AG10803 (cell line): ENCODE data around the gene LCTL.
"Not testable (repeated sequence)": the region's sequence is repeated elsewhere in the genome, so short reads cannot be mapped to it uniquely, and the experiment has no call there.

Experiments used
- DNase-seq: peaks from one replicate; pipeline ENCODE4 v3.0.0; 2010; ENCODE audit warnings: low read depth
- H3K4me3 ChIP-seq: 2 replicates; pipeline ENCODE4 v1.5.1; 2011; ENCODE audit warnings: mild to moderate bottlenecking, low read length, control low read depth
- CTCF ChIP-seq: conservative IDR thresholded peaks from 2 replicates; pipeline ENCODE4 v1.5.1; 2011; ENCODE audit warnings: mild to moderate bottlenecking, low read length, control low read depth, inconsistent platforms

LCTL gene

GRCh38 chr15:66502491-66502890, 63.3 kb downstream of the LCTL start:
- peak overlapping the region; percentile 98 for H3K4me3 ChIP-seq
- no peak for TF ChIP-seq CTCF
- DNase-seq = no peak

DNA sequence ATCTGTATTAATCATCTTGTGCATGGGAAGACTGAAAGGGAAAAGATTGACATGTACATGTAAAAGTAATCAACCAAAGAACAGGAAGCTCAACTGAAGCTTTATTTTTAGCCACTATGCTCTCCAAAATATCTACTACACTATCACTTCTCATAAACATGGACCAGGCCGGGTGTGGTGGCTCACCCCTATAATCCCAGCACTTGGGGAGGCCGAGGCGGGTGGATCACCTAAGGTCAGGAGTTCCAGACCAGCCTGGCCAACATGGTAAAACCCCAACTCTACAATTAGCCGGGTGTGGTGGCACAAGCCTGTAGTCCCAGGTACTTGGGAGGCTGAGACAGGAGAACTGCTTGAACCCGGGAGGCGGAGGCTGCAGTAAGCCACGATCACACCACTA, 65.5 kb downstream of the LCTL start:
- not testable (repeated sequence) for DNase-seq, H3K4me3 ChIP-seq

DNA sequence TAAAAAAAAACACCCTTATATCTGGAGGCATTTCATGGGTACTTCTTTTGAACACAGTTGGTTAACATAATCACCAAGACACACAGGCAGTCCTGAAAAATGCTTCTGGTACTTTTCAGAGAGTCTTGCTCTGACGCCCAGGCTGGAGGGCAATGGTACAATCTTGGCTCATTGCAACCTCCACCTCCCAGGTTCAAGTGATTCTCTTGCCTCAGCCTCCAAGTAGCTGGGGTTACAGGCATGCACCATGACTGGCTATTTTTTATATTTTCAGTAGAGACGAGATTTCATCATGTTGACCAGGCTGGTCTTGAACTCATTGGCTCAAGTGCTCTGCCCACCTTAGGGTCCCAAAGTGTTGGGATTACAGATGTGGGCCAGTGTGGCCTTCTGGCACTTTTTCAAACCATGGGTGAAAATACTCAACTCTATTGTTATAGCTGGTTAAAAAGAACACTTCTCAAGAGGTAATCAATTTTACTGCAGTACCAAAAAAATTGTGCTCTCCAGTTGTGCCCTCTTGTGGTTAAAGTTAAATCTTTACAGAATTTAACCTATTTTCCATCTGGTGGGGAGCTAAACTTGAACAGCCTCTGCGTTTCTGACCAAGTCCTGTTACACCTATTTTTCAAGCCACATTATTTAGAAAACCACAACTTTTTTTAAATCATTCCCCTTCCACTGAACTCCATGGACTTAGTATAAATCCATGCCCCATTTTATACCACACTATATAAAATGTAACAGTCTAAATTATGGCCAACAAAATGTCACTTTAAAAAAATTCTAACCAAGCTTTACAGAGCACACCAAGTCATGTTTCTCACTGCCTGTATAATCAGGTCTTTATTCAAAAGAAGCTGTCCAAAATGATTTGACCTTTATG, 67.1 kb downstream of the LCTL start:
- peak; percentile 45 for TF ChIP-seq CTCF
- H3K4me3 ChIP-seq = no peak overlapping the region
- DNase-seq = peak; percentile 53
